Astrocyte of the hippocampus (primary cell): Measurements from ENCODE around the gene DCAF10.
"Not testable (repeated sequence)": the region's sequence is repeated elsewhere in the genome, so short reads cannot be mapped to it uniquely, and the experiment has no call there.

ENCODE experiments used
- DNase-seq: peaks from one replicate; pipeline ENCODE4 v3.0.0; 2011; ENCODE audit warnings: low read depth, low spot score

Gene DCAF10

GRCh38 chr9:37908698-37909186, 108.1 kb downstream of the DCAF10 start:
- DNase-seq = no peak

- DNase-seq = no peak
Measured at GRCh38 chr9:37909326-37909725, 108.7 kb downstream of the DCAF10 start.

- DNase-seq = not testable (repeated sequence)
Measured at GRCh38 chr9:37909836-37910235, 109.2 kb downstream of the DCAF10 start.

DNA sequence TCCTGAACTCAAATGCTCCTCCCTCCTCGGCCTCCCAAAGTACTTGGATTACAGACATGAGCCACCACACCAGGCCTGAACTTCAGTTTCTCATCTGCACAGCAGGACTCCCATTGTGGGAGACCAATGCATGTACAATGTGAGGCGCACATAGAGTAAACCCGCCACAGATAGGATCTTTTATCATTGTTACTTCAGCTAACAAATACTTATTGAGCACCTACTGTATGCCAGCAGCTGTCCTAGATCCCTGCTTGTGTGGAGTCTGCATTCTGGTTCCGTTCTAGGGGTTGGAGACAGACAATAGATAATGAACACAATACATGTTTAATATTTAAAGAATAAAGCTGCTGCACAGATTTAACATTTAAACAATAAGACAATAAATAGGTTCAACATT, 109.7 kb downstream of the DCAF10 start:
- DNase-seq = no peak

GRCh38 chr9:37911271-37911681, 110.7 kb downstream of the DCAF10 start:
- no peak for DNase-seq

- DNase-seq = peak; percentile 87
Measured at GRCh38 chr9:37913480-37914153, 113.0 kb downstream of the DCAF10 start.

- no peak for DNase-seq
Measured at GRCh38 chr9:37914154-37914551, 113.6 kb downstream of the DCAF10 start.

- no peak for DNase-seq
Measured at GRCh38 chr9:37914701-37915358, 114.2 kb downstream of the DCAF10 start.

- DNase-seq = no peak
Measured at GRCh38 chr9:37915911-37916470, 115.4 kb downstream of the DCAF10 start.

DNA sequence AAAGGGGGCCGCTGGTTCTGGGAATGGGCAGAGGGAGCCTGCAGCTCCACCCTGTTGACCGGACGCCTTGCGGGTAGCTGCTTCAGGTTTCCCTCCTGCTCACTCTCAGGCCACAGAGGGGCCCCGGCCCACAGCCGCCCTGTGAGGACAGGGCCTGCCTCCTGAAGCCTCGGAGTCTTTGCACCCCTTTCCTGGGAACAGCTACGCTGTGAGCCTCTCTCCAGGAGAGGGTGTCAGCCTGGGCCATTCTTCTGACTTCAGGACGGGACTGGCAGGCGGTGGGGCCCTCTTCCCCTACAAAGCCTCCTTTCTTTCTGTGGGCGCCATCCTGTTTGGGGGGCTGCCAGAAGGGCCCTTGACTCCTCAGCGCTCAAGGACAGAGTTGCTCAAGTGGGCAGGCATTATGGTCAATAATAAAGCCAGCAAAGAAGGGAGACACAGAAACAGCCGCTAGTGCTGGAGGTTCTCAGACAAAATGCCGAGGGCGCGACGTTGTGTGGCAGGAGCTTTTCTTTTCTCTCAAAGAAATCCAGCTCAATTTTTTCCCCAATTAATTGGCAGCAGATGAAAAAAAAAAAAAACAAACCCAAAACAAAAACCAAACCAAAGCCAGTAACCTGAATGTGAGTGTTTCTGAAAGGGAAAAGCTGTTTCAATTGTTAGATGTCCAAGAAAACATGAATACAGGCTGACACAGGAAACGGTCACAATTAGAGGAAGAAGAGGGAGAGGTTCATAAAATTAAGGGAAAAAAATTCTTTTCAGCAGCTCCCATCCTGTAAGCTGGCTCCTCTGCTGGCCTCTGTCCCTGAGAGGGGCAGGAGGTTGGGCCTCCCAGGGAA, 116.1 kb downstream of the DCAF10 start:
- peak; percentile 62 for DNase-seq
